Mesothelial cell of epicardium (in vitro differentiated cells): ENCODE data around the gene CHD6. TPM values are rescaled to one million over a fixed set of nuclear protein-coding genes. Genes with fewer than 3 reads are reported as not detected.

Experiments
- DNase-seq, 2 experiments: peaks; one replicate each; pipeline ENCODE4 v3.0.0; 2021; ENCODE audit warnings: low spot score in 2 of 2; ENCODE audit not compliant: unreplicated experiment in 2 of 2
- H3K27ac Mint-ChIP-seq: 2 replicates; pipeline ENCODE4 v1.8.0; 2021; ENCODE audit warnings: mixed read lengths
- H3K27me3 Mint-ChIP-seq: 2 replicates; pipeline ENCODE4 v1.8.0; 2021; ENCODE audit warnings: low read depth, mixed read lengths
- H3K36me3 Mint-ChIP-seq: 2 replicates; pipeline ENCODE4 v1.8.0; 2021; ENCODE audit warnings: mixed read lengths
- H3K4me1 Mint-ChIP-seq: 2 replicates; pipeline ENCODE4 v1.8.0; 2021; ENCODE audit warnings: mixed read lengths
- H3K4me3 Mint-ChIP-seq: 2 replicates; pipeline ENCODE4 v1.8.0; 2021; ENCODE audit warnings: mild to moderate bottlenecking, moderate library complexity, mixed read lengths
- H3K9me3 Mint-ChIP-seq: 2 replicates; pipeline ENCODE4 v1.8.0; 2021; ENCODE audit warnings: mixed read lengths
- CTCF ChIP-seq: fragments of 200-600 bp; sonication (generic); IDR thresholded peaks from one replicate; pipeline ENCODE4 v1.5.0; 2021; ENCODE audit warnings: antibody characterized with exemption; ENCODE audit not compliant: unreplicated experiment
- total RNA-seq: library from RNA; stranded (reverse); gene quantifications from 3 replicates; pipeline ENCODE4 v1.2.1, GENCODE V29; 2021

Gene CHD6
- total RNA-seq, 1 donor from 2014 or later: 107 TPM

GRCh38 chr20:41604002-41604401 lies 14.2 kb downstream of the CHD6 start:
- H3K27me3 Mint-ChIP-seq: no peaks in the 10 kb centered on the region
- no peak for DNase-seq
- H3K9me3 Mint-ChIP-seq: peaks cover 28% of the 10 kb centered on the region
- H3K27ac Mint-ChIP-seq: no peak overlapping the region
- peaks cover 2% of the 10 kb centered on the region for H3K4me1 Mint-ChIP-seq
- H3K36me3 Mint-ChIP-seq: peaks cover 36% of the 10 kb centered on the region
- no peak overlapping the region for H3K4me3 Mint-ChIP-seq
- no peak for TF ChIP-seq CTCF

- no peaks in the 10 kb centered on the region for H3K4me1 Mint-ChIP-seq
- no peak overlapping the region for H3K4me3 Mint-ChIP-seq
- no peak for TF ChIP-seq CTCF
- H3K36me3 Mint-ChIP-seq: peaks cover 55% of the 10 kb centered on the region
- H3K27me3 Mint-ChIP-seq: no peaks in the 10 kb centered on the region
- peaks cover 49% of the 10 kb centered on the region for H3K9me3 Mint-ChIP-seq
- no peak for DNase-seq
- H3K27ac Mint-ChIP-seq: no peak overlapping the region
These were observed 16.4 kb downstream of the CHD6 start for GRCh38 chr20:41601742-41602141.

- H3K36me3 Mint-ChIP-seq: peaks cover 62% of the 10 kb centered on the region
- no peak overlapping the region for H3K27ac Mint-ChIP-seq
- no peak overlapping the region for H3K4me3 Mint-ChIP-seq
- DNase-seq: no peak
- H3K4me1 Mint-ChIP-seq: no peaks in the 10 kb centered on the region
- no peaks in the 10 kb centered on the region for H3K27me3 Mint-ChIP-seq
- H3K9me3 Mint-ChIP-seq: peaks cover 56% of the 10 kb centered on the region
- no peak for TF ChIP-seq CTCF
These were observed 17.1 kb downstream of the CHD6 start for GRCh38 chr20:41600926-41601631.

GRCh38 chr20:41599699-41600104 lies 18.5 kb downstream of the CHD6 start:
- Mint-ChIP-seq H3K27me3 (no peaks in the 10 kb centered on the region), H3K9me3 (peaks cover 68% of the 10 kb centered on the region), H3K4me1 (no peaks in the 10 kb centered on the region), H3K36me3 (peaks cover 75% of the 10 kb centered on the region), H3K4me3 (no peak overlapping the region), H3K27ac (no peak overlapping the region)
- TF ChIP-seq CTCF: no peak
- no peak for DNase-seq

GRCh38 chr20:41598719-41599118 lies 19.5 kb downstream of the CHD6 start:
- Mint-ChIP-seq H3K27ac (no peak overlapping the region), H3K9me3 (peaks cover 76% of the 10 kb centered on the region), H3K27me3 (no peaks in the 10 kb centered on the region), H3K36me3 (peaks cover 83% of the 10 kb centered on the region), H3K4me3 (no peak overlapping the region), H3K4me1 (no peaks in the 10 kb centered on the region)
- TF ChIP-seq CTCF: no peak
- no peak for DNase-seq
